Central memory CD8-positive, alpha-beta T cell (primary cell): Measurements from ENCODE around the gene MFSD12.

Experiments used
- ATAC-seq: fragments of 150-1000 bp; cut with Tn5 transposase; replicated peaks from 2 replicates; pipeline ENCODE4 v1.10.0; 2022; ENCODE audit warnings: mild to moderate bottlenecking, moderate FRiP score, moderate number of reproducible peaks; ENCODE audit not compliant: poor library complexity, severe bottlenecking; ENCODE audit errors: extremely low read depth
- DNase-seq, 2 donors: peaks; one replicate each; pipeline ENCODE4 v3.0.0; 2021; ENCODE audit warnings: low spot score in 2 of 2
- H3K27ac Mint-ChIP-seq: one replicate; pipeline ENCODE4 v1.8.0; 2022; ENCODE audit warnings: low read depth, mild to moderate bottlenecking, moderate library complexity, mixed read lengths
- H3K27me3 Mint-ChIP-seq: one replicate; pipeline ENCODE4 v1.8.0; 2022; ENCODE audit warnings: mixed read lengths
- H3K36me3 Mint-ChIP-seq: one replicate; pipeline ENCODE4 v1.8.0; 2022; ENCODE audit warnings: mild to moderate bottlenecking, moderate library complexity, mixed read lengths; ENCODE audit not compliant: insufficient read depth
- H3K4me1 Mint-ChIP-seq: one replicate; pipeline ENCODE4 v1.8.0; 2022; ENCODE audit warnings: mixed read lengths
- H3K4me3 Mint-ChIP-seq: one replicate; pipeline ENCODE4 v1.8.0; 2022; ENCODE audit warnings: mild to moderate bottlenecking, moderate library complexity, mixed read lengths
- H3K9me3 Mint-ChIP-seq: one replicate; pipeline ENCODE4 v1.8.0; 2022; ENCODE audit warnings: mixed read lengths

The MFSD12 gene

GRCh38 chr19:3494559-3494958 is 62.8 kb downstream of the MFSD12 start:
- no peak overlapping the region for H3K4me3 Mint-ChIP-seq
- H3K4me1 Mint-ChIP-seq, result peaks cover 9% of the 10 kb centered on the region
- no peak for DNase-seq
- H3K9me3 Mint-ChIP-seq, result no peaks in the 10 kb centered on the region
- ATAC-seq, result no peak
- no peaks in the 10 kb centered on the region for H3K27me3 Mint-ChIP-seq
- H3K27ac Mint-ChIP-seq, result no peak overlapping the region
- peaks cover 15% of the 10 kb centered on the region for H3K36me3 Mint-ChIP-seq
